Right hindlimb (tissue), 1 donor: ENCODE measurements around the gene HIGD1B.
"Not testable (repeated sequence)": the region's sequence is repeated elsewhere in the genome, so short reads cannot be mapped to it uniquely, and the experiment has no call there.

Experiments used
- DNase-seq: peaks from one replicate; pipeline ENCODE4 v3.0.0-alpha.2; 2018

HIGD1B gene

GRCh38 chr17:44847586-44847985 lies at the start of gene HIGD1B:
Gene HIGD1B (plus strand): TSS chr17:44847883. CDS start chr17:44848153, 270 bp downstream.
- DNase-seq: peak; percentile 61

DNA sequence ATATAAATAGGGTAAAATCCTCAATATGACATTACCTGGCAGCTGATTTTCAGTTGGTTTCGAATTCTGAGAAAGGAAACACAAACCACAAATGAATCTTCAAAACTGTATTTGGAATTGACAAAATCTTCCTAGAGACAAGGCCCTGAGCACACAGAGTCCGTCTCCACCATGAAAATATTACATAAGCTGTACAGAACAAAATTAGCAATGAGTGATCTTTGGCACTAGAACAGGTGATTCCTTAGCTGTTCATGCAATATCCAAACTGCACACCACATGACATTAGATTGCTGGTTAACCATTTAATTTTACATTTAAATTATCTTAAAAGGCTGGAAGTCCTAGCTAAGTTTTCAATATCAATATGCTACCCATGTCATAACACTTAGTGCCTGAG lies 49.3 kb upstream of the HIGD1B start:
- no peak for DNase-seq

DNA sequence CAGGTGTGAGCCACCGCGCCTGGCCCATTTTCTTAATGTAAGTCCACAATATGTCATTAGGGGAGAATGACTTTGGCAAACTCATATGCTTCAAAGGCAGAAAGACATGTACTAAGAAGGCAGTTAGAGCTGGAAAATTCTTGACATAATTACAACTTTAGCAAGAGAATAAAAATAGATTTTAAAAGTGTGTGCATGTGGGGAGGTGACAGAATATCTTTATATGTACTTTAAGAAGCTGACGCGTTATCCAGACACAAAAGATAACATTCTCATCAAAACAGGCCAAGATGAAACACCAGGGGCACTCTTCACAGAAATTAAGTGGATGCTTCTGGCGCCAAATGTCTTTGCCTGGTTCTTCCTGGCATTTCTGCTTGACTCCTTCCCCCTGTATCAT lies 45.8 kb upstream of the HIGD1B start:
- no peak for DNase-seq

GRCh38 chr17:44804302-44805089 lies 43.2 kb upstream of the HIGD1B start:
- peak; percentile 78 for DNase-seq

DNA sequence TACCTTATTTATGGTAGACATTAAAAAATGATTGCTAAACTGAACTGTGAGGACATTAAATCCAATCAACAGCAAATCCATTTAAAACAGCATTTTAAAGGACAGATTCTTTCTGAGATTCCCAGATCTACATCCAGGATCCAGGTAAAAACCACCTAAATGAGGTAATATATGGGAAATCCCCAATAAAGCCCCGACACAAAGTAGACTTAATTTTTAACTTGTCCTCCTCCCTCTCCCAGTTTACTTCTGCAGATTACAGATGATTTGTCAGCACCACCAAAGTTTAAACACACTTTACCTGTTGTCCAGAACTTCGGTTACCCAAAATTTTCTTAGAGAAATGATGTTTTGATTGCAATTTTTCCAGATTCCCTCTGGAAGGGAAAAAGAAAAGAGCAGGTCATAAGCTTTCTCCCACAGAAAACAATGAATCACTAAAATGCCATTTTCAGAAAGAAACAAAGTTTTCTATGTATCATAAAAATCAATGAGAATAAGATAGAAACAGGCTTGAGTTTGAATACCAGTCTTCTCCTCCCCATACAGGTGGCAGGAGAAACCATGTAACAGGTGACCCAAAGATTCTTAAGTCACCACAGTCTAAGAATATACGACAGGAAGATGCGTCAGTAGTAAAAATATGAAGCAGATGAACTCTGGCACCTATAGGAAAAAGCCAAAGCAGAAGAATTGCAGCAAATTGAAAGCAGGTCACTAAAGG lies 40.4 kb upstream of the HIGD1B start:
- DNase-seq: no peak

DNA sequence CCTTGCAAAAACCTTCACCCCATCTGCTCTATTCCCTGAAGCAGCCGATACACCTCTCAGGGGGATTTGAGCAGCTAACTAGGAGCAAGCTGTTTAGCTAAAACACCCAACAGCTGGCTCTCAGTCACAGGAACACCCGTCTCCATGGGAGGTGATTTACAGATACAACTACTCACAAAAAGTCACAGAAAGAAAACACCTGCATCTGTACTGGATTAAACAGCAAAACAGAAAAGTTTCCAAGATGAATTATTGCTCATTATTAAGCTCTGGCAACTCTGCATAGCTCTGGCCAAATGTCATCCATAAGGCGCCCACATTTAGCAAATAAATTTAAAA lies 39.9 kb upstream of the HIGD1B start:
- DNase-seq: no peak

DNA sequence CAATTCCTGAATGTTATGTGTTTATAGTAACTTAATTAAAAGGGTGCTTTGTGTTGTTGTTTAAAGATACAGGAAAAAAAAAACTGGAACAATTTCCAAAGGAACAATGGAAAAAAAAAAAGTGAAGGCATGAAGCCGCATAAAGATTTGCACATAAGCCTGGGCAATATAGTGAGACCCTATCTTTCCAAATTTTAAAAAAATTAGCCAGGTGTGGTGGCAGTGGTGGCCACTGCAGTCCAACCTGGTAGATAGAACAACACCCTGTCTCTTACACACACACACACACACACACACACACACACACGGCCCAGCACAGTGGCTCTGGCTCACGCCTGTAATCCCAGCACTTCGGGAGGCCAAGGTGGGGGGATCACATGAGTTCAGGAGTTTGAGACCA lies 39.5 kb upstream of the HIGD1B start:
- DNase-seq: no peak

DNA sequence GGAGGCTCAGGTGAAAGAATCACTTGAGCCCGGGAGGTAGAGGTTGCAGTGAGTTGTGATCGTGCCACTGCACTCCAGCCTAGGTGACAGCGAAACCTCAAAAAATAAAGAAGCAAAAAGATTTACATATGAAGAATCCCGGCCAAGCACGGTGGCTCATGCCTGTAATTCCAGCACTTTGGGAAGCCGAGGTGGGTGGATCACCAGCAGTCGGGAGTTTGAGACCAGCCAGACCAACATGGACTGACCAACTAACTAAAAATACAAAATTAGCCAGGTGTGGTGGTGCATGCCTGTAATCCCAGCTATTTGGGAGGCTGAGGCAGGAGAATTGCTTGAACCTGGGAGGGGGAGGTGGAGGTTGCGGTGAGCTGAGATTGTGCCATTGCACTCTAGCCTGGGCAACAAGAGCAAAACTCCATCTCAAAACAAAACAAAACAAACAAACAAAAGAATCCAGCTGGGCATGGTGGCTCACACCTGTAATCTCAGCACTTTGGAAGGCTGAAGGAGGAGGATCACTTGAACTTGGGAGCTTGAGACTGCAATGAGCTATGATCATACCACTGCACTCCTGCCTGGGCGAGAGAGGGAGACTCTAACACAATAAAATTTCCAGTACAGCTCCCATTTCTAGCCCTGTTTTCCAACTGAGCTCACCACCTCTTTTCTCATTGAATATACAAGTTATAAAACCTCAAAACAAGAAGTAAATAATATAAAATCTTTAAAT lies 38.9 kb upstream of the HIGD1B start:
- not testable (repeated sequence) for DNase-seq

- no peak for DNase-seq
These were observed 35.4 kb upstream of the HIGD1B start for GRCh38 chr17:44812263-44812662.

DNA sequence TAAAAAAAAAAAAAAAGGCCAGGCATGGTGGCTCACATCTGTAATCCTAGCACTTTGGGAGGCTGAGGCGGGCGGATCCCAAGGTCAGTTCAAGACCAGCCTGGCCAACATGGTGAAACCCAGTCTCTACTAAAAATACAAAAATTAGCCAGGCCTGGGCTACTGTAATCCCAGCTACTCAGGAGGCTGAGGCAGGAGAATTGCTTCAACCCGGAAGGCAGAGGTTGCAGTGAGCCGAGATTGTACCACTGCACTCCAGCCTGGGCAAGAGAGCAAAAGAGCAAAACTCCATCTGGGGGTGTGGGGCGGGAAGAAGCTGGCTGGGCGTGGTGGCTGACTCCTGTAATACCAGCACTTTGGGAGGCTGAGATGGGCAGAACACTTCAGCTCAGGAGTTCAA lies 29.2 kb upstream of the HIGD1B start:
- not testable (repeated sequence) for DNase-seq

- no peak for DNase-seq
These were observed 27.0 kb upstream of the HIGD1B start for GRCh38 chr17:44820631-44821212.

DNA sequence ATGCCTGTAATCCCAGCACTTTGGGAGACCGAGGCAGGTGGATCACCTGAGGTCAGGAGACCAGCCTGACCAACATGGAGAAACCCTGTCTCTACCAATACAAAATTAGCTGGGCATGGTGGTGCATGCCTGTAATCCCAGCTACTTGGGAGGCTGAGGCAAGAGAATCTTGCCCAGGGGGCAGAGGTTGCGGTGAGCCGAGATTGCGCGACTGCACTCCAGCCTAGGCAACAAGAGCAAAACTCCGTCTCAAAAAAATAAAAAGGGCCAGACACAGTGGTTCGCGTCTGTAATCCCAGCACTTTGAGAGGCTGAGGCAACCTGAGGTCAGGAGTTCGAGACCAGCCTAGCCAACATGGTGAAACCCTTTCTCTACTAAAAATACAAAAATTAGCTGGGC lies 22.4 kb upstream of the HIGD1B start:
- not testable (repeated sequence) for DNase-seq

DNA sequence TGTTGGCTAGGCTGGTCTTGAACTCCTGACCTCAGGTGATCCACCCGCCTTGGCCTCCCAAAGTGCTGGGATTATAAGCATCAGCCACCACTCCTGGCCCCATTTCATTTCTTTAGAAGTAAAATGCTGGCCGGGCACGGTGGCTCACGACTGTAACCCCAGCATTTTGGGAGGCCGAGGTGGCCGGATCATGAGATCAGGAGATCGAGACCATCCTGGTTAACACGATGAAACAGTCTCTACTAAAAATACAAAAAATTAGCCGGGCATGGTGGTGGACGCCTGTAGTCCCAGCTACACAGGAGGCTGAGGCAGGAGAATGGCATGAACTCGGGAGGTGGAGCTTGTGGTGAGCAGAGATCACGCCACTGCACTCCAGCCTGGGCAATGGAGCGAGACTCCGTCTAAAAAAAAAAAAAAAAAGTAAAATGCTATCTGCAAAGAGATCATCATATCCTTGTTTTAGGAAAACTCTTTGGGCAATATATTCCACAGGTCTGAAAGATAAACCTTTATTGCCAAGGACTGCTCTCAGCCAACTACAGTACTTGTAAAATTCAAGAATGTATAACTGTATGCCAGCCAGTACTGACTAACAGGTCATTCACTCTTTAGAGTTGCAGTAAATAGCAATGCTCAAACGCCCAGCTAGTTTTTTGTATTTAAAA lies 21.4 kb upstream of the HIGD1B start:
- DNase-seq: no peak

DNA sequence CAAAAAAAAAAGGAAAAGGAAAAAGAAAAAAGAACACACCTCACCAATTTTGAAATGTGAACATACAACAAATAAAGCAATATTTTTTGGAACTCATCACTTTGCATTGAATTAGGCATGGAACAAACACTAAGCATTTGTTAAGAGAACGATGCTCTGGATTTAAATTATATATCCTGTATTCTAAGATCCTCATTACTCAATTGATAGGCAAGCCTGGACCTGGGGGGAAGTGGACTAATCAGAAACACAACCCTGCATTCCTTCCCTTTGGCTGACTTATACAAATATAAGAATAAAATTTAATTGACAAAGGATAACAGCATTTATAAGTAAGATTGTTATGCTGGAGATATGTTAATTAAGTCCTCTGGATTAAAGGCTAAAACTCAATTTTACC lies 19.8 kb upstream of the HIGD1B start:
- no peak for DNase-seq

- DNase-seq: no peak
These were observed 18.7 kb upstream of the HIGD1B start for GRCh38 chr17:44828919-44829522.

GRCh38 chr17:44829523-44830358 lies 17.9 kb upstream of the HIGD1B start, which contains the start of gene GJC1:
Gene GJC1 (minus strand): TSS chr17:44830287. CDS start chr17:44805817, 24,470 bp downstream.
- DNase-seq: peak; percentile 73

DNA sequence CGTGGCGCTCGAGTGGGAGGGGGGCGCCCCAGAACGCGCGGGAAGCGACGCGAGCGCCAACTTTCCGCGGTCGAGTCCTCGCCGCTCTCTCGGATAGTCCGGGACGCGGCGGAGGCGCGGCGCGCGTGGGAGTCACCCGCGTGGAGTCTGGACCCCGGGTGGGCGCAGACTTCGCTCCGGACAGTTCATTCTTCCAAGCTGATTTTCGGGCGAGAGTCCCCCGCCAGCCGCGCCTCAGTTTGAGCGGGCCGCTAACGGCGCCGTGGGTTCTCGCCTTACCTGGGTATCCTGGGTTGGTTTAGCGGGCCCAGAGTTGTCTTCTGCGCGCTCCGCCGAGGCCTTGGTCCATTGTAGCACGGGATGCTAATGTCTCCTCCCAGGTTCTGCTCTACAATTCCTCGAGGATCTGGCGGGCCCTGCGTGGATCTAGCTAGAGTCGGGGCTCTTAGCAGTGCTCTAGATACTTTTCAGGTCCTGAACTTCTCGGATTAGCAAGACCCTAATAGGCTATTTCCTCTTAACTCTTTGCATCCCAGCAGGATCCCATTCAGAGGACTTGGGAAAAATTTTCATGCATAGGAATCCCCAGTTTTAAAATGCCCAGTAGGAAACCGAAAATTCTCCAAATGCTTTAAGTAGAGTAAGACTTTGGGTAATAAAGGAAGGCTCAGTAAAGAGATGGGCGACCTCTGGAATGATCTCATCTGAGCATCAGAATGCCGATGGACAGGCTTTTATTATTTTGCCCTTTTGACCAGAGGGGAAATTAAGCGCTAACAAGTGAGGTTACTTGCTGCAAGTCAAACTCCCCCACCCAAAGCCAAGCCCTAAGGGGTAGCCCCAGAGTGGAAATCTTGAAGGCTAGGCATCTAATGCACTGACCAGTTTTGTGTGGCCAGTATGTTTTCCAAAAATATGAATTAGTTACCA lies 17.1 kb upstream of the HIGD1B start:
- DNase-seq: peak; percentile 56

DNA sequence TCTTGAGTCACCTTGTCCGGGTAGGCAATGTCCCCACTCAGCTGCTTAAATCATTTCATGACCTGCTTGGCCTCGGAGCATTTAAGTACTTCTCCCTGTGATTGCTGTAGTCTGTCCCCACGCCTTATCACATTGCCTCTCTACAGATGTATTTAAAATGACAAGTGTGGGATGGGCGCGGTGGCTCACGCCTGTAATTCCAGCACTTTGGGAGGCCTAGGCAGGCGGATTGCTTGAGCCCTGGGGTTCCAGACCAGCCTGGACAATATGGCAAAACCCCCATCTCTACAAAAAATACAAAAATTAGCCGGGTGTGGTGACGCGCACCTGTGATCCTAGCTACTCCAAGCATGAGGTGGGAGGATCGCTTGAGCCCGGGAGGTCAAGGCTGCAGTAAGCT lies 16.3 kb upstream of the HIGD1B start:
- DNase-seq: no peak

DNA sequence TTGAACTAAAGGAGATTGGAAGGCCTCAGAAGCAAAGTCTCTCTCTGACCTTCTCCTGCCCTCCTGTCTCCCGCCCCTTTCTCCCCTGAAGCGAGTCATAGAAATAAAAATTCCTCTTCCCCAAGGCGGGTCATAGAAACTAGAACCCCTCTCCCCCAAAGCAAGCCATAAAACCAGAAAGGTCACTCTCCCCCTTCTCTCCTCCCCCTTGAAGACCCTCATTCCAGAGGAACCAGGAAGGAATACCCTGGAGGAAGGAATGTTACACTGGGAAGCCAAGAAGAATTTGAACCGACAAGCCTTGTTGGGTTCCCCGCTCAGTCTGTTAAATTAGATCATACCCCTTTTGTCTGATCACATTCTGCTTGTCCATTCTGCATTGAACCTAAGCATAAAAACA lies 14.9 kb upstream of the HIGD1B start:
- no peak for DNase-seq

DNA sequence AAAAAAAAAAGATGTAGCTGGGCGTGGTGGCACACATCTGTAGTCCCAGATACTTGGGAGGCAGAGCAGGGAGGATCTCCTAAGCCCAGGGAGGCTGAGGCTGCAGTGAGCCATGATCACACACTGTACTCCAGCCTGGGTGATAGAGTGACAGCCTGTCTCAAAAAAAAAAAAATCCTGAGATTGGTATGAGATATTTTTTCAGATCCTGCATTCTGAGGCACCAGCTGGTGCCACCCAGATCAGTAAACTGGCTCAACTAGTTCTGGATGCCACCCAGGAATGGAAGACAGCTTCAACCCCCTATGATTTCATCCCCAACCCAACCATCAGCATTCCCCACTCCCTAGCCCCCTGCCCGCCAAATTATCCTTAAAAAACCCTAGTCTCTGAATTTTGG lies 10.5 kb upstream of the HIGD1B start:
- no peak for DNase-seq
